WTC11 (cell line): ENCODE measurements around the gene SIK2. TPM values are rescaled to one million over a fixed set of nuclear protein-coding genes. Genes with fewer than 3 reads are reported as not detected.

Source experiments
- ATAC-seq: fragments of 200-7000 bp; cut with Tn5 transposase; 2 replicates; pipeline ENCODE4 v1.10.0; 2021; ENCODE audit warnings: mild to moderate bottlenecking, moderate library complexity
- CTCF ChIA-PET: fragments of 300-600 bp; sonication (Branson Sonifier 250); formaldehyde crosslinking; loops from one replicate; lab custom pipeline; 2021; ENCODE audit warnings: antibody characterized with exemption; lab: Charles Lee
- POLR2A ChIA-PET: fragments of 350-600 bp; sonication (Branson Sonifier 250); formaldehyde crosslinking; loops from one replicate; lab custom pipeline; 2021; ENCODE audit warnings: antibody characterized with exemption; lab: Charles Lee
- DNase-seq: peaks from one replicate; pipeline ENCODE4 v3.0.0; 2021; ENCODE audit warnings: low spot score
- H3K27ac Mint-ChIP-seq: 2 replicates; pipeline ENCODE4 v1.8.0; 2021; ENCODE audit warnings: mixed read lengths
- H3K27me3 Mint-ChIP-seq: 2 replicates; pipeline ENCODE4 v1.8.0; 2021; ENCODE audit warnings: low read depth, mild to moderate bottlenecking, moderate library complexity, mixed read lengths
- H3K36me3 Mint-ChIP-seq: 2 replicates; pipeline ENCODE4 v1.8.0; 2021; ENCODE audit warnings: mixed read lengths
- H3K4me1 Mint-ChIP-seq: 2 replicates; pipeline ENCODE4 v1.8.0; 2022; ENCODE audit warnings: mixed read lengths
- H3K4me3 Mint-ChIP-seq: 2 replicates; pipeline ENCODE4 v1.8.0; 2021; ENCODE audit warnings: mild to moderate bottlenecking, moderate library complexity, mixed read lengths
- H3K9me3 Mint-ChIP-seq: 2 replicates; pipeline ENCODE4 v1.8.0; 2021; ENCODE audit warnings: mixed read lengths
- ATF3 ChIP-seq: sonication (generic); formaldehyde crosslinking; conservative IDR thresholded peaks from 2 replicates; pipeline ENCODE4 v1.8.1; 2022; ENCODE audit warnings: mild to moderate bottlenecking, missing genetic modification reagents
- CBFB ChIP-seq: sonication (generic); formaldehyde crosslinking; IDR thresholded peaks from 2 replicates; pipeline ENCODE4 v1.8.1; 2022; ENCODE audit warnings: mild to moderate bottlenecking, low read depth, missing genetic modification reagents
- CREB1 ChIP-seq: sonication (generic); formaldehyde crosslinking; IDR thresholded peaks from 2 replicates; pipeline ENCODE4 v1.8.0; 2023; ENCODE audit warnings: mild to moderate bottlenecking, missing genetic modification reagents
- E2F4 ChIP-seq: sonication (generic); formaldehyde crosslinking; IDR thresholded peaks from 2 replicates; pipeline ENCODE4 v1.8.1; 2022; ENCODE audit warnings: low read depth, mild to moderate bottlenecking, moderate library complexity, missing genetic modification reagents, borderline replicate concordance
- FOXP1 ChIP-seq: sonication (generic); formaldehyde crosslinking; IDR thresholded peaks from 2 replicates; pipeline ENCODE4 v1.8.0; 2022; ENCODE audit warnings: missing genetic modification reagents, mild to moderate bottlenecking, moderate library complexity, borderline replicate concordance
- GRHL2 ChIP-seq: fragments of 250-450 bp; sonication (Bioruptor Pico); IDR thresholded peaks from 2 replicates; pipeline ENCODE4 v1.8.0; 2022; ENCODE audit warnings: mild to moderate bottlenecking, moderate library complexity; ENCODE audit not compliant: insufficient replicate concordance, severe bottlenecking
- GTF2I ChIP-seq: fragments of 250-450 bp; sonication (Bioruptor Pico); conservative IDR thresholded peaks from 2 replicates; pipeline ENCODE4 v1.4.0; 2021; ENCODE audit warnings: mild to moderate bottlenecking
- IRF2 ChIP-seq: sonication (generic); formaldehyde crosslinking; IDR thresholded peaks from 2 replicates; pipeline ENCODE4 v1.8.0; 2022; ENCODE audit warnings: low read depth, missing genetic modification reagents, borderline replicate concordance
- MAX ChIP-seq: sonication (generic); formaldehyde crosslinking; IDR thresholded peaks from 2 replicates; pipeline ENCODE4 v1.8.0; 2022; ENCODE audit warnings: mild to moderate bottlenecking, missing genetic modification reagents
- MYBL2 ChIP-seq: sonication (generic); formaldehyde crosslinking; IDR thresholded peaks from 2 replicates; pipeline ENCODE4 v1.8.1; 2023; ENCODE audit warnings: mild to moderate bottlenecking, moderate library complexity, missing genetic modification reagents
- NFATC4 ChIP-seq: fragments of 250-450 bp; sonication (Bioruptor Pico); IDR thresholded peaks from 2 replicates; pipeline ENCODE4 v1.9.0; 2021; ENCODE audit warnings: mild to moderate bottlenecking
- NFYB ChIP-seq: sonication (generic); formaldehyde crosslinking; conservative IDR thresholded peaks from 2 replicates; pipeline ENCODE4 v1.8.0; 2022; ENCODE audit warnings: low read depth, missing genetic modification reagents
- NR1H2 ChIP-seq: sonication (generic); formaldehyde crosslinking; IDR thresholded peaks from 2 replicates; pipeline ENCODE4 v1.9.0; 2021; ENCODE audit warnings: mild to moderate bottlenecking, moderate library complexity, missing genetic modification reagents
- OVOL2 ChIP-seq: fragments of 250-450 bp; sonication (Bioruptor Pico); IDR thresholded peaks from 2 replicates; pipeline ENCODE4 v1.9.0; 2021; ENCODE audit warnings: mild to moderate bottlenecking, borderline replicate concordance
- PRDM15 ChIP-seq: sonication (generic); formaldehyde crosslinking; IDR thresholded peaks from 2 replicates; pipeline ENCODE4 v1.8.0; 2022; ENCODE audit warnings: missing genetic modification reagents
- RORB ChIP-seq: fragments of 250-450 bp; sonication (Bioruptor Pico); IDR thresholded peaks from 2 replicates; pipeline ENCODE4 v1.9.0; 2021; ENCODE audit warnings: mild to moderate bottlenecking
- SOX15 ChIP-seq: fragments of 250-450 bp; sonication (Bioruptor Pico); IDR thresholded peaks from 2 replicates; pipeline ENCODE4 v1.9.0; 2021; ENCODE audit warnings: mild to moderate bottlenecking
- SP1 ChIP-seq: sonication (generic); formaldehyde crosslinking; conservative IDR thresholded peaks from 2 replicates; pipeline ENCODE4 v1.8.1; 2022; ENCODE audit warnings: missing genetic modification reagents
- ZNF416 ChIP-seq: fragments of 250-450 bp; sonication (Bioruptor Pico); IDR thresholded peaks from 2 replicates; pipeline ENCODE4 v1.9.0; 2021; ENCODE audit warnings: mild to moderate bottlenecking, inconsistent platforms
- ZNF512 ChIP-seq: sonication (generic); formaldehyde crosslinking; IDR thresholded peaks from 2 replicates; pipeline ENCODE4 v1.8.1; 2022; ENCODE audit warnings: missing genetic modification reagents, borderline replicate concordance
- ZSCAN18 ChIP-seq: fragments of 250-450 bp; sonication (Bioruptor Pico); IDR thresholded peaks from 2 replicates; pipeline ENCODE4 v2.1.2; 2022; ENCODE audit warnings: mild to moderate bottlenecking, moderate library complexity
- total RNA-seq: library from RNA; stranded (reverse); gene quantifications from 3 replicates; pipeline ENCODE4 v1.2.3, GENCODE V29; 2021

SIK2 gene
- total RNA-seq, 1 experiment from 2014 or later = 7.2 TPM

GRCh38 chr11:111671383-111671782 is 69.1 kb downstream of the SIK2 start:
- Mint-ChIP-seq H3K27me3 (no peaks in the 10 kb centered on the region), H3K27ac (no peak overlapping the region), H3K36me3 (no peaks in the 10 kb centered on the region), H3K4me1 (no peaks in the 10 kb centered on the region), H3K9me3 (0 out of 2 replicates have a peak, but pooled peaks cover 4% of the 10 kb centered on the region), H3K4me3 (no peak overlapping the region)
- no peak for ATAC-seq
- TF ChIP-seq MYBL2 (CRISPR knock-in tag) (no peak), MAX (CRISPR knock-in tag) (no peak), CREB1 (CRISPR knock-in tag) (no peak), CBFB (CRISPR knock-in tag) (no peak), SOX15 (CRISPR knock-in tag) (no peak), ATF3 (no peak), E2F4 (CRISPR knock-in tag) (no peak)
- no peak for DNase-seq
- POLR2A ChIA-PET = no interaction called here
- CTCF ChIA-PET = no interaction called here

GRCh38 chr11:111672949-111673348 is 70.7 kb downstream of the SIK2 start:
- DNase-seq (no peak), ATAC-seq (no peak)
- no peaks in the 10 kb centered on the region for H3K27me3 Mint-ChIP-seq
- ChIA-PET CTCF (no interaction called here), POLR2A (no interaction called here)
- no peak overlapping the region for H3K27ac Mint-ChIP-seq
- no peak for TF ChIP-seq GTF2I (CRISPR knock-in tag)
- no peak for TF ChIP-seq ATF3
- no peak for TF ChIP-seq NFYB
- no peak for TF ChIP-seq SP1 (CRISPR knock-in tag)
- no peak for TF ChIP-seq PRDM15 (CRISPR knock-in tag)
- no peak for TF ChIP-seq ZSCAN18 (CRISPR knock-in tag)
- no peak for TF ChIP-seq IRF2 (CRISPR knock-in tag)
- no peak for TF ChIP-seq ZNF416 (CRISPR knock-in tag)
- no peak for TF ChIP-seq NFATC4
- no peak for TF ChIP-seq RORB (CRISPR knock-in tag)
- no peak overlapping the region for H3K4me3 Mint-ChIP-seq
- H3K36me3 Mint-ChIP-seq = no peaks in the 10 kb centered on the region
- 0 out of 2 replicates have a peak, but pooled peaks cover 4% of the 10 kb centered on the region for H3K9me3 Mint-ChIP-seq
- no peaks in the 10 kb centered on the region for H3K4me1 Mint-ChIP-seq

GRCh38 chr11:111674941-111675340 is 72.7 kb downstream of the SIK2 start:
- ChIA-PET CTCF (no interaction called here), POLR2A (no interaction called here)
- ATAC-seq (no peak), DNase-seq (no peak)
- H3K27ac Mint-ChIP-seq = no peak overlapping the region
- H3K27me3 Mint-ChIP-seq = no peaks in the 10 kb centered on the region
- H3K4me1 Mint-ChIP-seq = no peaks in the 10 kb centered on the region
- TF ChIP-seq FOXP1 (CRISPR knock-in tag) (no peak), OVOL2 (CRISPR knock-in tag) (no peak), GRHL2 (no peak), NFYB (no peak), CREB1 (CRISPR knock-in tag) (no peak), E2F4 (CRISPR knock-in tag) (no peak), NR1H2 (no peak), CBFB (CRISPR knock-in tag) (no peak), RORB (CRISPR knock-in tag) (no peak), ZNF512 (no peak)
- 0 out of 2 replicates have a peak, but pooled peaks cover 4% of the 10 kb centered on the region for H3K9me3 Mint-ChIP-seq
- H3K4me3 Mint-ChIP-seq = no peak overlapping the region
- H3K36me3 Mint-ChIP-seq = no peaks in the 10 kb centered on the region
